Measurements from ENCODE around the gene KCNG2.

DNA sequence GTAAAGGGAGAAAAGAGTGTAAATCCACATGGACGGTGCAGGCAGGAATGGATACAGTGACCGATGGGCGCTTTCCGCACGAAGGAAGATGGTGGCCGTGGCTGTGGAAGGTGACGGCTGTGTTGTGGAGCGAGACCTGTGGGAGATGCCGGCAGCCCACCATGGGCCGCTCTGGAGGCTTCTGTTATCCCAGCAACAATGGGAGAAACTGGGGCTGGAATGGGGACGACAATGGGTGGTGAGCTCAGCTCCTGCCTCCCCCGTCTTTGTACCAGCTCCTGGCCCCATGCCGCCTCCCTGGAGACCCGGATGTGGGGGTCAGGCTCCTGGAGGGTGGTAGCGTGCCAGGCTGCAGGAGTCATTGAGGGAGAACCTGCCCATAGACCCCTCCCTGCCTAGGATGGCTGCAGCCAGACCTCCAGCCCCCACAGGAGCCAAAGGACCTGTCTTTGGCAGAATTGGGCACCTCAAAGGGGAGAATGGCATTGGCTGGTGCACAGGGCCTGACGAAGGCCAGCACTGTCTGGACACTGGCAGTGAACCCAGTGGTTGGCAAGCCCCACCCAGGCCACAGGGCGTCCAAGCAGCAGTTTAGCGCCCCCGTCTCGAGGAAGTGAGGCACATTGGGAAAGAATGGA is 81.1 kb downstream of the KCNG2 start:
- TF ChIP-seq, protein P1, sequence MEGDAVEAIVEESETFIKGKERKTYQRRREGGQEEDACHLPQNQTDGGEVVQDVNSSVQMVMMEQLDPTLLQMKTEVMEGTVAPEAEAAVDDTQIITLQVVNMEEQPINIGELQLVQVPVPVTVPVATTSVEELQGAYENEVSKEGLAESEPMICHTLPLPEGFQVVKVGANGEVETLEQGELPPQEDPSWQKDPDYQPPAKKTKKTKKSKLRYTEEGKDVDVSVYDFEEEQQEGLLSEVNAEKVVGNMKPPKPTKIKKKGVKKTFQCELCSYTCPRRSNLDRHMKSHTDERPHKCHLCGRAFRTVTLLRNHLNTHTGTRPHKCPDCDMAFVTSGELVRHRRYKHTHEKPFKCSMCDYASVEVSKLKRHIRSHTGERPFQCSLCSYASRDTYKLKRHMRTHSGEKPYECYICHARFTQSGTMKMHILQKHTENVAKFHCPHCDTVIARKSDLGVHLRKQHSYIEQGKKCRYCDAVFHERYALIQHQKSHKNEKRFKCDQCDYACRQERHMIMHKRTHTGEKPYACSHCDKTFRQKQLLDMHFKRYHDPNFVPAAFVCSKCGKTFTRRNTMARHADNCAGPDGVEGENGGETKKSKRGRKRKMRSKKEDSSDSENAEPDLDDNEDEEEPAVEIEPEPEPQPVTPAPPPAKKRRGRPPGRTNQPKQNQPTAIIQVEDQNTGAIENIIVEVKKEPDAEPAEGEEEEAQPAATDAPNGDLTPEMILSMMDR (IDR thresholded peaks at IDR 0.05) = no peak
- no peak for TF ChIP-seq POLR2A (IDR thresholded peaks at IDR 0.05)

All from body of pancreas (tissue), 4 donors.